Measurements from ENCODE around the gene DYSF. TPM values are rescaled to one million over a fixed set of nuclear protein-coding genes. Genes with fewer than 3 reads are reported as not detected.

Gene DYSF
- total RNA-seq, 2 donors from 2014 or later, result 0.23 to 0.30 TPM

- no peaks in the 10 kb centered on the region for H3K36me3 Mint-ChIP-seq
- DNase-seq (ENCODE audit: low spot score in 2 of 2) (no peak), ATAC-seq (no peak)
- no peaks in the 10 kb centered on the region for H3K9me3 Mint-ChIP-seq
- H3K27ac Mint-ChIP-seq, result no peak overlapping the region
Measured at GRCh38 chr2:71560638-71561011, 107.3 kb downstream of the DYSF start.

DNA sequence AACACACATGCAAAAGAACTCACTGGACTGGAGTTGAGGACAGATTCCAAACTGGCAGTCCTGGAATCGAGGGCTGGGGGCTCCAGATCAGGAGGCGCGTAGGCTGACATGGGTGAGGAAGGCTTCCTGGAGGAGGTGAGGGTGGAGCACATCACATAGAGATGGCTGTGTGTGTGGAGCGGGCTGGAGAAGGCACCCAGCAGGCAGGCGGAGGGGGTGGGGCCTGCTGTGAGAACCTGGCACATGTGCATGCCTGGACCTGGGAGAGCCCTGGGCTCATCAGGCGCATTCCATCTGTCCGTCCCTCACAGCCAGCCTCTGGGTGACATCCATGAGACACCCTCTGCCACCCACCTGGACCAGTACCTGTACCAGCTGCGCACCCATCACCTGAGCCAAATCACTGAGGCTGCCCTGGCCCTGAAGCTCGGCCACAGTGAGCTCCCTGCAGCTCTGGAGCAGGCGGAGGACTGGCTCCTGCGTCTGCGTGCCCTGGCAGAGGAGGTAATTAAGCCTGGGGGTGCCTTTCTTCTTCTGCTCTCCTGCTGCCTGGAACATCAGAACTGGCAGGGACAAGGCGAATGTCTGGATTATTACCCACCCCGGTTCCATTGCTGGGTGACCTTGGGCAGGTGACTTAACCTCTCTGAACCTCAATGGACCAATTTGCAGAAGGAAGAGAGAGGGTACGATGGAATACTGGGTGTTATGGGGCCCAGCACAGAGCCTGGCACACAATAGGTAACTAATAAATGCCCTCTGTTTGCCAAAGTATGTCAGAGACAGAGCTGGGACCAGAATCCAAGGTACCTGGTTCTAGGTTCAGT is 108.3 kb downstream of the DYSF start:
- Mint-ChIP-seq H3K36me3 (no peaks in the 10 kb centered on the region), H3K9me3 (no peaks in the 10 kb centered on the region), H3K27ac (no peak overlapping the region)
- no peak for DNase-seq (ENCODE audit: low spot score in 2 of 2)
- no peak for ATAC-seq

DNA sequence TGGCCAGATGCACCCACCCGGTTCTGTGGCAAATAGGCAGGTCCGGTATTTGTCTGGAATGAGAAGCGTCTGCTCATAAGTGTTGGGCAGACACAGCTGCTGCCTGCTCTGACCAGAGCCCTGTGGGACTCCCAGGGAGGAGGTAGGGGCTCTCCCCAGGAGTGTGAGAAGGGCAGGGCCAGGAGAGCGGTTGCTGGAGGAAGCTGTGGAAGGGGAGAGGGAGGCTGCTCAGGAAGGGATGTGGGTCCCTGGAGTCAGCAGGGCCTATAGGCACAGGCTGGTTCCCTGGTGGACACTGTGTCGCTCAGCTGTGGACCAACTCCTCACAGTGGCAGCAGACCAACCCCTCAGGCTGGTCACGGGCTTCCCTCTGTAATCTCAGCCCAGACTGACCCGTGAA is 109.2 kb downstream of the DYSF start:
- Mint-ChIP-seq H3K9me3 (no peaks in the 10 kb centered on the region), H3K27ac (no peak overlapping the region), H3K36me3 (no peaks in the 10 kb centered on the region)
- ATAC-seq, result no peak
- no peak for DNase-seq (ENCODE audit: low spot score in 2 of 2)

DNA sequence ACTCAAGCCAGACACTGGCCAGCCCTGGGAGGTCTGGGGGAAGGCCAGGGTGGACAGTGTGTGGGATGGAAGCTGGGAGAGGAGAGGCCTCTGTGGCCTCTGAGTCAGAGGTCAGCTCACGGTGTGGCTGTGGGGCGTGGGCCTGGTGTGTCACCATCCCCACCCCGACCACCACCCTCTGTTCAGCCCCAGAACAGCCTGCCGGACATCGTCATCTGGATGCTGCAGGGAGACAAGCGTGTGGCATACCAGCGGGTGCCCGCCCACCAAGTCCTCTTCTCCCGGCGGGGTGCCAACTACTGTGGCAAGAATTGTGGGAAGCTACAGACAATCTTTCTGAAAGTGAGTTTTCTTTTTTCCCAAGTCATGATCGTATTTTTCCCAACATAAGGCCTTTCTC is 110.5 kb downstream of the DYSF start:
- Mint-ChIP-seq H3K9me3 (no peaks in the 10 kb centered on the region), H3K27ac (no peak overlapping the region), H3K36me3 (no peaks in the 10 kb centered on the region)
- ATAC-seq, result peak in 1 of 2 donors; percentile 17
- no peak for DNase-seq (ENCODE audit: low spot score in 2 of 2)

- no peak for DNase-seq (ENCODE audit: low spot score in 2 of 2)
- no peak for ATAC-seq
- no peaks in the 10 kb centered on the region for H3K9me3 Mint-ChIP-seq
- no peaks in the 10 kb centered on the region for H3K36me3 Mint-ChIP-seq
- no peak overlapping the region for H3K27ac Mint-ChIP-seq
Measured at GRCh38 chr2:71564361-71564760, 111.0 kb downstream of the DYSF start.

- H3K9me3 Mint-ChIP-seq, result no peaks in the 10 kb centered on the region
- H3K27ac Mint-ChIP-seq, result no peak overlapping the region
- no peaks in the 10 kb centered on the region for H3K36me3 Mint-ChIP-seq
- ATAC-seq (no peak), DNase-seq (ENCODE audit: low spot score in 2 of 2) (no peak)
Measured at GRCh38 chr2:71564790-71565189, 111.4 kb downstream of the DYSF start.

- ATAC-seq (no peak), DNase-seq (ENCODE audit: low spot score in 2 of 2) (no peak)
- Mint-ChIP-seq H3K27ac (no peak overlapping the region), H3K36me3 (no peaks in the 10 kb centered on the region), H3K9me3 (no peaks in the 10 kb centered on the region)
Measured at GRCh38 chr2:71566372-71566771, 113.0 kb downstream of the DYSF start.

- H3K27ac Mint-ChIP-seq, result peak overlapping the region in 1 of 2 donors; percentile 46
- no peak for DNase-seq (ENCODE audit: low spot score in 2 of 2)
- ATAC-seq, result no peak
- no peaks in the 10 kb centered on the region for H3K9me3 Mint-ChIP-seq
- no peaks in the 10 kb centered on the region for H3K36me3 Mint-ChIP-seq
Measured at GRCh38 chr2:71567625-71568024, 114.3 kb downstream of the DYSF start.

- Mint-ChIP-seq H3K9me3 (no peaks in the 10 kb centered on the region), H3K36me3 (no peaks in the 10 kb centered on the region), H3K27ac (no peak overlapping the region)
- ATAC-seq (no peak), DNase-seq (ENCODE audit: low spot score in 2 of 2) (no peak)
Measured at GRCh38 chr2:71568103-71568502, 114.7 kb downstream of the DYSF start.

- ATAC-seq, result no peak
- H3K36me3 Mint-ChIP-seq, result no peaks in the 10 kb centered on the region
- no peaks in the 10 kb centered on the region for H3K9me3 Mint-ChIP-seq
- DNase-seq (ENCODE audit: low spot score in 2 of 2), result no peak
- H3K27ac Mint-ChIP-seq, result no peak overlapping the region
Measured at GRCh38 chr2:71570511-71570910, 117.2 kb downstream of the DYSF start.

DNA sequence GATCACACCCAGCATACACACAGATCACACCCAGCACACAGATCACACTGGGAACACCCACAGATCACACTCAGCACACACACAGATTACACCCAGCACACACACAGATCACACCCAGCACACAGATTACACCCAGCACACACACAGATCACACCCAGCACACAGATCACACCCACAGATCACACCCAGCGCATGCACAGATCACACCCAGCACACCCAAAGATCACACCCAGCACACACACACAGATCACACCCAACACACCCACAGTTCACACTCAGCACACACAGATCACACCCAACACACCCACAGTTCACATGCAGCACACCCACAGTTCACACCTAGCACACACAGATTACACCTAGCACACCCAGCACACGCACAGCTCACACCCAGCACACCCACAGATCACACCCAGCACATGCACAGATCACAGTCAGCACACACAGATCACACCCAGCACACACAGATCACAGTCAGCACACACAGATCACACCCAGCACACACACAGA is 117.6 kb downstream of the DYSF start:
- H3K9me3 Mint-ChIP-seq, result no peaks in the 10 kb centered on the region
- no peak overlapping the region for H3K27ac Mint-ChIP-seq
- ATAC-seq (no peak), DNase-seq (ENCODE audit: low spot score in 2 of 2) (no peak)
- no peaks in the 10 kb centered on the region for H3K36me3 Mint-ChIP-seq

DNA sequence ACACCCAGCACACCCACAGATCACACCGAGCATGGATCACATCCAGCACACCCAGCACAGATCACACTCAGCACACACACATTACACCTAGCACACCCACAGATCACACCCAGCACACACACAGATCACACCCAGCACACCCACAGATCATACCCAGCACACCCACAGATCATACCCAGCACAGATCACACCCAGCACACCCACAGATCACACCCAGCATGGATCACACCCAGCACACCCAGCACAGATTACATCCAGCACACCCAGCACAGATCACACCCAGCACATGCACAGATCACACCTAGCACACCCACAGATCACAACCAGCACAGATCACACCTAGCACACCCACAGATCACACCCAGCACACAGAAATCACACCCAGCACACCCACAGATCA is 118.6 kb downstream of the DYSF start:
- Mint-ChIP-seq H3K9me3 (no peaks in the 10 kb centered on the region), H3K27ac (no peak overlapping the region), H3K36me3 (no peaks in the 10 kb centered on the region)
- no peak for DNase-seq (ENCODE audit: low spot score in 2 of 2)
- ATAC-seq, result no peak

DNA sequence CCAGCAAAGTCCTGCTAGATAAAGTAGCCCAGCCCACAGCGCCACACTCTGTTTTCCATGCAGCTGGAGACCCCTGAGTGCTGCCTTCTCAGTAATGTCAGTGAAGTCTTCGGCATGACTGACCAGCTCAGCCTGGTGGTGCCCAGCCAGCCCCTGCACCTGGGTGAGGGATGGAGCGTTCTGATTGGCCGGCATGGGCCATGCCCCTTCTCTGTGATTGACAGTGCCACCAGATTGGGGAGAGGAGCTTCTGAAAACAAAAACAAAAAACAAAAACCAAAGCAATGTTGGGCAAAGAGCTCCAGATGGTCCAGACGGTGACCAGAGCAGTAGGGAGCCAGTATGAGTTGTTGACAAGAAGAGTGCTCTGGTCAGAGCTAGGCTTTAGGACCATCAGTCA is 122.6 kb downstream of the DYSF start:
- Mint-ChIP-seq H3K27ac (no peak overlapping the region), H3K9me3 (no peaks in the 10 kb centered on the region), H3K36me3 (no peaks in the 10 kb centered on the region)
- DNase-seq (ENCODE audit: low spot score in 2 of 2), result no peak
- ATAC-seq, result no peak

DNA sequence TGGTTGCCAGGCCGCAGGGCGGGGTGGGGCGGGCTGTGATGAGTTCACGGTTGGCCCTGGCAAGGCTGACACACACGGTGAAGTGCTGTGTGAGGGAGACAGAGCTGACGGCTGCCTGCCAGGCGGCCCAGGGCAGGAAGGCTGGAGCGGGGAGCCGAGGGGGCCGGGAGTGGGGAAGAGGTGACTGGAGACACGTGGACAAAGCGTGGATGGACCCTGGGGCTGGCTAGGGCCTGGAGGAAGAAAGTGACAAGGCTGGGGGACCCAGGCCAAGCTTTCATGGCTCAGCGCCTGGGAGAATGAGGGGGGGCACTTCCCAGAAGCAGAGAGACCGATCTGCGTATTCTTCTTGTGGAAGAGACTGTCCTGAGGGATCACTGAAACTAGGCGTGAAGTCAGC is 123.2 kb downstream of the DYSF start:
- no peaks in the 10 kb centered on the region for H3K9me3 Mint-ChIP-seq
- no peak overlapping the region for H3K27ac Mint-ChIP-seq
- DNase-seq (ENCODE audit: low spot score in 2 of 2) (no peak), ATAC-seq (no peak)
- H3K36me3 Mint-ChIP-seq, result no peaks in the 10 kb centered on the region

GRCh38 chr2:71577209-71577608 is 123.8 kb downstream of the DYSF start:
- Mint-ChIP-seq H3K36me3 (no peaks in the 10 kb centered on the region), H3K9me3 (no peaks in the 10 kb centered on the region), H3K27ac (no peak overlapping the region)
- no peak for DNase-seq (ENCODE audit: low spot score in 2 of 2)
- no peak for ATAC-seq

DNA sequence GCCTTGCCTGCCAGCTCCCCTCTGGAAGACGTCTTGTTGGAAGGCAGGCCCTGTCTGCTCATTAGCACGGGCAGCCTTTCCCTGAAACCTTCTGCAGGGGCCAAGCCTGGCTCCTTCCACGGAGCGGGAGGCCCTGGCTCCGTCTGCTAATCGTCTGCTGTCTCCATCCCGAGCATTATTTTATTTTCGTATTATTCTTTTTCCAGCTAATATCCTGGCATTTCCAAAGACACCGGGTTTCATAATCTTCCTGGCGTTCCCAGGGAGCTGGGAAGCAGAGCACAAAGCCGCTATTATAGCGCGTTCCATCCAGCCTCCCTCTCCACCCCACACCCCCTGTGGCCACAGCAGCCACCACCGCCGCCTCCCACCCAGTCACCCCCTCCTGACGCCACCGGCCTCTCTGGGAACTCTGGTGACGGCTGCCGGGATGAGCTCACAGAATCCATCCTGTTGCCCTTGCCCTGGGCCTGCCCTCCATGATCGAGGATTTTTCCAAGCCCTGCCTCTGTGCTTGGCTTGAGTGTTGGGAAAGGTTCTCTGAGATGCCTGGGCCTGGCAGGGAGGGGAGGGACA is 125.5 kb downstream of the DYSF start:
- H3K36me3 Mint-ChIP-seq, result no peaks in the 10 kb centered on the region
- ATAC-seq, result no peak
- no peak for DNase-seq (ENCODE audit: low spot score in 2 of 2)
- no peak overlapping the region for H3K27ac Mint-ChIP-seq
- no peaks in the 10 kb centered on the region for H3K9me3 Mint-ChIP-seq

DNA sequence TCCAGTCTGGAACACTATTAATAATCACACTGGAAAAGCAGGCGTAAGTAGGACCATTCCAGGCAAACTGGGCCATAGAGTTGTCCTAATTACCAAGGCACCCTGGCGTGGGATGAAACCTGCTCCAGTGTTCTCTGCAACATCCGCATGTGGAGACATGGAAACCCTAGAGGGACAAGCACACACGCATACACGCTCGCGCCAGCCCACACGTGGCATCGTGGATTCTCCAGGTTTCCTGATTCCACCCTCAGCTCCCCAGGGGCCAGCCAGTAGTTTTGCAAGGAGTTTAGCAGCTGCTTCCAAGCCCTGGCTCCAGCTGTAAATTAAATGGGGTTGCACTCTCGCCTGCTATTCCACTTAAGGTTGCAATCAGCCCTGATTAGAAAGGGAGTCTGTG is 127.7 kb downstream of the DYSF start:
- Mint-ChIP-seq H3K9me3 (no peaks in the 10 kb centered on the region), H3K36me3 (no peaks in the 10 kb centered on the region), H3K27ac (no peak overlapping the region)
- ATAC-seq, result no peak
- DNase-seq (ENCODE audit: low spot score in 2 of 2), result no peak

DNA sequence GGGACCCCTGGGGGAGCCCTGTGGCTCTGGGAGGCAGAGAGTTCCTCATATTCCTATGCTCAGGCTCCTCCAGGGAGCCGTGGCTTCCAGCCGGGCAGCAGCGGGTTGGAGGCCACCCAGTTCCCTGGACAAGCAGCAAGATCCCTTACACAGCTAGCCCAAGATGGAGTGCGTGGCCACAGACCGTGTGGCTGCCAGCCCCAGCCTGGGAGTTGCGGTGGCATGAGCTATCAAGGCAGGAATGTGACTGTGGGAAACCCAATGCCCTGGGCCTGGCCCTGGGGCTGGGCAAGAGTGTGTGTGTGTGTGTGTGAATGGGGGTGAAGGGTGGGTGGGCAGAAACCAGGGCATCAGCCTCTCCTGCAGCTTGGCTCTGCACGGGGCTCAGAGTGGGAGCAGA is 130.5 kb downstream of the DYSF start:
- no peak for ATAC-seq
- H3K36me3 Mint-ChIP-seq, result no peaks in the 10 kb centered on the region

More for the DNA sequence above, 130.5 kb downstream of the DYSF start:
- no peak for DNase-seq (ENCODE audit: low spot score in 2 of 2)
- Mint-ChIP-seq H3K9me3 (no peaks in the 10 kb centered on the region), H3K27ac (peak overlapping the region in 1 of 2 donors; percentile 68)

All from activated naive CD4-positive, alpha-beta T cell treated with anti-CD3 and anti-CD28 coated beads, Interleukin-2, amount 50 U/mL, for 72 hours (primary cell).